Lung (tissue), 12 donors: Measurements from ENCODE around the gene SLC12A7. TPM values are rescaled to one million over a fixed set of nuclear protein-coding genes. Genes with fewer than 3 reads are reported as not detected.

Experiments used
- ATAC-seq: fragments of 200-7000 bp; cut with Tn5 transposase; one replicate; pipeline ENCODE4 v1.9.1; 2020; ENCODE audit warnings: moderate number of reproducible peaks; ENCODE audit not compliant: insufficient read depth, low FRiP score
- DNase-seq, 3 donors: peaks; one replicate each; pipeline ENCODE4 v3.0.0-alpha.2; 2013 to 2017
- H3K27ac ChIP-seq, 2 donors: one replicate each; pipeline ENCODE4 v1.5.1; 2013; ENCODE audit warnings: mild to moderate bottlenecking in 2 of 2, moderate library complexity in 2 of 2, control low read depth in 1 of 2, inconsistent platforms in 1 of 2, low read depth in 1 of 2, low read length in 1 of 2
- H3K27me3 ChIP-seq, 3 donors: one replicate each; pipeline ENCODE4 v1.5.1; 2013; ENCODE audit warnings: low read length in 2 of 3; ENCODE audit not compliant: control insufficient read depth in 3 of 3, insufficient read depth in 3 of 3
- H3K36me3 ChIP-seq, 4 donors: one replicate each; pipeline ENCODE4 v1.5.1; 2013; ENCODE audit warnings: low read length in 4 of 4, mild to moderate bottlenecking in 1 of 4, moderate library complexity in 1 of 4; ENCODE audit not compliant: control insufficient read depth in 4 of 4, insufficient read depth in 4 of 4
- H3K4me1 ChIP-seq, 5 donors: one replicate each; pipeline ENCODE4 v1.5.1; 2013; ENCODE audit warnings: low read length in 5 of 5, mild to moderate bottlenecking in 2 of 5, moderate library complexity in 1 of 5; ENCODE audit not compliant: control insufficient read depth in 5 of 5, insufficient read depth in 5 of 5
- H3K4me3 ChIP-seq: one replicate; pipeline ENCODE4 v1.5.1; 2013; ENCODE audit warnings: mild to moderate bottlenecking, control low read depth, moderate library complexity
- H3K9ac ChIP-seq, 2 donors: one replicate each; pipeline ENCODE4 v1.5.1; 2013; ENCODE audit warnings: low read length in 2 of 2, control low read depth in 1 of 2; ENCODE audit not compliant: insufficient read depth in 1 of 2
- H3K9me3 ChIP-seq, 4 donors: one replicate each; pipeline ENCODE4 v1.5.1; 2013; ENCODE audit warnings: low read length in 3 of 4, mild to moderate bottlenecking in 1 of 4, moderate library complexity in 1 of 4; ENCODE audit not compliant: control insufficient read depth in 4 of 4, insufficient read depth in 3 of 4
- WGBS, 2 donors: extraction: QIAGEN DNeasy Blood & Tissue Kit; methylation state at CpG; one replicate each; pipeline ENCODE4 v1.1.7; 2013; 5-methylcytosine and 5-hydroxymethylcytosine counted together
- polyA plus RNA-seq, 2 donors: library from polyadenylated mRNA; stranded (reverse); fragments of 200-250 nt; gene quantifications; one replicate each; pipeline ENCODE4 v1.2.1, GENCODE V29; 2013
- total RNA-seq, 2 donors: library from RNA; depleted of rRNA in 1 of 2; stranded (reverse); fragments of >200 nt in 1 of 2; gene quantifications; one replicate each; pipeline ENCODE4 v1.2.1, GENCODE V29; 2014 to 2021
- TF ChIP-seq, protein P1 (sequence below): IDR thresholded peaks from 2 replicates; pipeline ENCODE4 v1.5.1; 2012; ENCODE audit warnings: mild to moderate bottlenecking; ENCODE audit errors: control extremely low read depth, extremely low read depth
- donor health status: control.
- donor health status: control.
- donor health status: Bipolar disorder and iron deficiency.
- donor health status: healthy.
- donor health status: DM: yes; HTN: yes; CAD: no.

Gene SLC12A7
- total and polyA plus RNA-seq, 4 donors: 14.8 to 50.4 (median 39.8) TPM

DNA sequence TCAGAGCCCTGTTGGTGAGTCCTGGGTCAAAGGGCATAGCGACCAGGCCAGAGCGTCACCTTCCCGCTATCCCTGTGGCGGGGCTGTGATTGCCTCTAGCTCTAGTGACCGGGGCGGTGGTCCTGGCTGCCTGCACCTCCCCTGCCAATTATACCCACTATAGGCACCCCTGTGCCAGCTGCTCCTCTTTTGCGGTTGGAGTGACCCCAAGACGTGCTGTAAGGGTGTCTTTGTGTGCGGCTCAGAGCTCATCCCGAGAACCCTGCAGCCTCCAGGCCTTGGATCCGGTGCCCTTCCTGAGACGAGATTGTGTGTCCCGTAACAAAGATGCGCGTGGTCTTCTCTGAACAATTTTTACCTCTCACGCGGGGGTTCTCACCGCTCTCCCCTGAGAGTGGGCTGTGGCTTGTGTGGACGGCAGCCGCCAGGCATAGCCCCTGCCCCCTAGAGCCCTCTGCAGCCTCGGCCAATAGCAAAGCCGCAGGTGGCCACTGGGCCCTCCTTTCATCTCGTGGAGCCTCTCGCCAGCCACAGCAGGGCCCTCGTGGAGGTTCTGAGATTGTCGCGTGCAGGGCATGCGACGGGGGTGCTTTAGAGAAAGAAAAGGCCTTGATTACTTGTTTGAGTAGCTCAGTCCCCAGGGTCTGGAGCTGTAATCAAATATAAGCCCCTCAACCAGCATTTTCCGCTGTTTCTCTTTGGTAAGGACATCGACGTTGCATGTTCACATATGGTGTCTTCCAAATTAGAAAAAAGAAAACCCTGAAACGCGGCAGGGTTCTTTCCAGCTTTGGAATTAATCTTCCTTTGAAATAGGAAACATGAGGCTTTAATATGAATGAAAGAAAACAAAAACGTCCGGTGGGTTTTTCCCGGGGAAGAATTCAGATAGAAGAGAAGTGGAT is 92.6 kb downstream of the SLC12A7 start:
- no peak for ATAC-seq
- no peak overlapping the region for H3K9ac ChIP-seq
- H3K4me1 ChIP-seq: peaks cover 0 to 14% (median 1%) of the 10 kb centered on the region in 5 donors
- 83 to 91% methylated on average over 37 of the region's 37 CpGs for WGBS, 2 donors
- no peaks in the 10 kb centered on the region for H3K36me3 ChIP-seq
- TF ChIP-seq, protein P1, sequence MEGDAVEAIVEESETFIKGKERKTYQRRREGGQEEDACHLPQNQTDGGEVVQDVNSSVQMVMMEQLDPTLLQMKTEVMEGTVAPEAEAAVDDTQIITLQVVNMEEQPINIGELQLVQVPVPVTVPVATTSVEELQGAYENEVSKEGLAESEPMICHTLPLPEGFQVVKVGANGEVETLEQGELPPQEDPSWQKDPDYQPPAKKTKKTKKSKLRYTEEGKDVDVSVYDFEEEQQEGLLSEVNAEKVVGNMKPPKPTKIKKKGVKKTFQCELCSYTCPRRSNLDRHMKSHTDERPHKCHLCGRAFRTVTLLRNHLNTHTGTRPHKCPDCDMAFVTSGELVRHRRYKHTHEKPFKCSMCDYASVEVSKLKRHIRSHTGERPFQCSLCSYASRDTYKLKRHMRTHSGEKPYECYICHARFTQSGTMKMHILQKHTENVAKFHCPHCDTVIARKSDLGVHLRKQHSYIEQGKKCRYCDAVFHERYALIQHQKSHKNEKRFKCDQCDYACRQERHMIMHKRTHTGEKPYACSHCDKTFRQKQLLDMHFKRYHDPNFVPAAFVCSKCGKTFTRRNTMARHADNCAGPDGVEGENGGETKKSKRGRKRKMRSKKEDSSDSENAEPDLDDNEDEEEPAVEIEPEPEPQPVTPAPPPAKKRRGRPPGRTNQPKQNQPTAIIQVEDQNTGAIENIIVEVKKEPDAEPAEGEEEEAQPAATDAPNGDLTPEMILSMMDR: no peak
- H3K27me3 ChIP-seq: no peaks in the 10 kb centered on the region
- no peaks in the 10 kb centered on the region for H3K9me3 ChIP-seq
- H3K4me3 ChIP-seq: no peak overlapping the region
- no peak overlapping the region for H3K27ac ChIP-seq
- no peak for DNase-seq

DNA sequence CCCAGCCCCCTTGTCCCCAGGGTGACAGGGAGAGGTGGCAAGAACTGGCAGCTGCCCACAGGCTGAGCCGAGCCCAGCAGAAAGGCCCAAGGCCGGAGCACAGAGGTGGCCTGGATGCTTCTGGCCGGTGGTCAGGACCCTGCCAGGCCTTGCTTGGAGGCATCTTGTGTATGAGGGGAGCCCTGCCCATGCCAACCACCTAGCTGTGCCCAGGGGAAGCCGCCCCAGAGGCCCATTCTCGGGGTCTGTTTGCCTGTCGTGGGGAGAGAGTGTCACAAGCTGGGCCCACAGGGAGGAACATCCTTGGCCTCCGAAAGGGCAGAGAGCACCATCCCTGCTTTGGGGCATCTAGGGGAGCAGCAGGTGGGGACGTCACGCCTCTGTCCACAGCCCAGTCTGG is 93.3 kb downstream of the SLC12A7 start:
- no peaks in the 10 kb centered on the region for H3K36me3 ChIP-seq
- TF ChIP-seq, protein P1: no peak
- DNase-seq (no peak), ATAC-seq (no peak)
- no peak overlapping the region for H3K9ac ChIP-seq
- H3K9me3 ChIP-seq: no peaks in the 10 kb centered on the region
- H3K27ac ChIP-seq: no peak overlapping the region
- WGBS, 2 donors: 85 to 88% methylated on average over 9 of the region's 9 CpGs
- H3K27me3 ChIP-seq: no peaks in the 10 kb centered on the region
- no peak overlapping the region for H3K4me3 ChIP-seq
- peaks cover 0 to 14% (median 1%) of the 10 kb centered on the region in 5 donors for H3K4me1 ChIP-seq

DNA sequence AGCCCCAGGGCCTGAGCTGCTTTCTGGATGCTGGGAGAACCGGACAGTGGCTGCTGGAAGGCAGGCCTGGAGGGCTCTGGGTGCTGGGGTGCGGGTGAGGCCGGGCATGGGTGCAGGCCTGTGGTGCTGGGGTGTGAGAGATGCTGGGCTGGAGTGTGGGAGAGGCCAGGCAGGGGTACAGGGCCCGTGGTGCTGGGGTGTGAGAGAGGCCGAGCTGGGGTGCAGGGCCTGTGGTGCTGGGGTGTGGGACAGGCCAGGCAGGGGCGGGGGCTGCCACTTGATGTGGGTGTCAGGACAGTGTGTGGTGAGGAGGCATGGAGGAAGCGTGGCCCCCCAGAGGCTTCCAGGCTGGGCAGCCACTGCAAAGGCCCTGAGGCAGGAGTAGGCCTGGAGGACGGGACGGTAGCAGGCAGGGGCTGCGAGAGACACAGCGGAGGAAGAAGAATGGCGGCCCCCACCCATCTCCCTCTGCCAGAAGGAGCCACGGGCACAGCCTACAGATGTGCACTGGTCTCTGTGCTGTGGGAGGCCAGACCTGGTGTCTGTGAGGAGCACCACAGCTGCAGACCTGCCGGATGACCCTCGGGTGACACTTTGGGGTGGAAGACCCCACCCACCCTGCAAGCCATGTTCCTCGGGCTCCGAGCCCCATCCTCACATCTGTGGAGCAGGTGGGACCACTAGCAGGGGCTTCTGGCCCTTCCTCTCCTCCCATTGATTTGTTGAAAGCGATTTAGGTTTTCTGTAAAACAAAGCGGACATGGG is 94.0 kb downstream of the SLC12A7 start:
- 90 to 94% methylated on average over 17 to 19 of the region's 19 CpGs for WGBS, 2 donors
- no peak overlapping the region for H3K9ac ChIP-seq
- TF ChIP-seq, protein P1: no peak
- no peaks in the 10 kb centered on the region for H3K36me3 ChIP-seq
- no peaks in the 10 kb centered on the region for H3K27me3 ChIP-seq
- ATAC-seq (no peak), DNase-seq (no peak)
- no peak overlapping the region for H3K4me3 ChIP-seq
- no peak overlapping the region for H3K27ac ChIP-seq
- H3K4me1 ChIP-seq: peaks cover 0 to 14% (median 1%) of the 10 kb centered on the region in 5 donors
- H3K9me3 ChIP-seq: no peaks in the 10 kb centered on the region
